Liver (tissue), 9 donors: ENCODE data around the gene DCST2. TPM values are rescaled to one million over a fixed set of nuclear protein-coding genes. Genes with fewer than 3 reads are reported as not detected.

ENCODE experiments used
- DNase-seq: peaks from one replicate; pipeline ENCODE4 v3.0.0-alpha.2; 2017; ENCODE audit warnings: low spot score
- H3K27ac ChIP-seq, 2 donors: one replicate each; pipeline ENCODE4 v1.7.0; 2013; ENCODE audit warnings: inconsistent platforms in 2 of 2, low read length in 2 of 2, control low read depth in 1 of 2, low read depth in 1 of 2, mild to moderate bottlenecking in 1 of 2
- H3K27me3 ChIP-seq, 4 donors: one replicate each; pipeline versions ENCODE4 v1.6.1 to v1.7.0; 2013; ENCODE audit warnings: low read length in 3 of 4, inconsistent platforms in 1 of 4, mild to moderate bottlenecking in 1 of 4, moderate library complexity in 1 of 4; ENCODE audit not compliant: control insufficient read depth in 4 of 4, insufficient read depth in 4 of 4
- H3K36me3 ChIP-seq, 4 donors: one replicate each; pipeline versions ENCODE4 v1.6.1 to v1.7.0; 2013; ENCODE audit warnings: low read length in 3 of 4, mild to moderate bottlenecking in 3 of 4, low read depth in 1 of 4, moderate library complexity in 1 of 4; ENCODE audit not compliant: control insufficient read depth in 4 of 4, insufficient read depth in 3 of 4
- H3K4me1 ChIP-seq, 4 donors: one replicate each; pipeline versions ENCODE4 v1.6.1 to v1.7.0; 2013; ENCODE audit warnings: low read length in 3 of 4, mild to moderate bottlenecking in 3 of 4, moderate library complexity in 1 of 4; ENCODE audit not compliant: control insufficient read depth in 4 of 4, insufficient read depth in 4 of 4
- H3K4me3 ChIP-seq, 3 donors: one replicate each; pipeline versions ENCODE4 v1.6.1 to v1.7.0; 2013; ENCODE audit warnings: low read length in 3 of 3, control low read depth in 1 of 3, low read depth in 1 of 3, mild to moderate bottlenecking in 1 of 3
- H3K9ac ChIP-seq, 2 donors: one replicate each; pipeline ENCODE4 v1.7.0; 2013; ENCODE audit warnings: low read length in 2 of 2, mild to moderate bottlenecking in 2 of 2, moderate library complexity in 2 of 2, control low read depth in 1 of 2, low read depth in 1 of 2
- H3K9me3 ChIP-seq, 4 donors: one replicate each; pipeline versions ENCODE4 v1.6.1 to v1.7.0; 2013; ENCODE audit warnings: low read length in 3 of 4; ENCODE audit not compliant: control insufficient read depth in 4 of 4
- EGR1 ChIP-seq, 2 donors: IDR thresholded peaks; 2 replicates each; pipeline ENCODE4 v1.6.1; 2016 to 2018; ENCODE audit warnings: antibody characterized with exemption in 2 of 2, low read depth in 2 of 2
- GABPA ChIP-seq, 2 donors: IDR thresholded peaks in 1 of 2; conservative IDR thresholded peaks in 1 of 2; 2 replicates each; pipeline ENCODE4 v1.6.1; 2016; ENCODE audit warnings: antibody characterized with exemption in 2 of 2, mild to moderate bottlenecking in 1 of 2, moderate library complexity in 1 of 2
- HNF4A ChIP-seq, 2 donors: conservative IDR thresholded peaks; 2 replicates each; pipeline ENCODE4 v1.6.1; 2016; ENCODE audit warnings: antibody characterized with exemption in 2 of 2, mild to moderate bottlenecking in 2 of 2
- HNF4G ChIP-seq: IDR thresholded peaks from 2 replicates; pipeline ENCODE4 v1.6.1; 2016; ENCODE audit warnings: antibody characterized with exemption
- JUND ChIP-seq, 2 donors: IDR thresholded peaks; 2 replicates each; pipeline ENCODE4 v1.6.1; 2016; ENCODE audit warnings: antibody characterized with exemption in 2 of 2
- RAD21 ChIP-seq, 2 donors: IDR thresholded peaks; 2 replicates each; pipeline ENCODE4 v1.6.1; 2016; ENCODE audit warnings: antibody characterized with exemption in 2 of 2, mild to moderate bottlenecking in 2 of 2
- SP1 ChIP-seq: IDR thresholded peaks from 2 replicates; pipeline ENCODE4 v1.6.1; 2018; ENCODE audit warnings: antibody characterized with exemption, mild to moderate bottlenecking
- TAF1 ChIP-seq: conservative IDR thresholded peaks from 2 replicates; pipeline ENCODE4 v1.6.1; 2016; ENCODE audit warnings: antibody characterized with exemption, mild to moderate bottlenecking
- WGBS: extraction: QIAGEN DNeasy Blood & Tissue Kit; methylation state at CpG from one replicate; pipeline ENCODE4 v1.1.7; 2013; 5-methylcytosine and 5-hydroxymethylcytosine counted together
- polyA plus RNA-seq, 2 donors: library from polyadenylated mRNA; stranded (reverse) in 1 of 2; unstranded in 1 of 2; fragments of 200-250 nt in 1 of 2; fragments of >200 nt in 1 of 2; fragmentation: Nextera tagmentation in 1 of 2; extraction: Ambion mirVana in 1 of 2; gene quantifications; one replicate each; pipeline versions ENCODE4 v1.2.1 to v1.2.3, GENCODE V29; 2013 to 2015
- total RNA-seq, 2 donors: library from RNA; depleted of rRNA; stranded (reverse); fragments of >200 nt; gene quantifications; one replicate each; pipeline ENCODE4 v1.2.3, GENCODE V29; 2014
- TF ChIP-seq, protein P1 (sequence below): IDR thresholded peaks from 2 replicates; pipeline ENCODE4 v1.6.1; 2016; ENCODE audit warnings: antibody characterized with exemption, mild to moderate bottlenecking
- TF ChIP-seq, protein P2 (sequence below): fragments of 150-350 bp; IDR thresholded peaks from 2 replicates; pipeline ENCODE4 v1.5.1; 2017; ENCODE audit warnings: improper control_type of control experiment, low read depth, low read length; ENCODE audit not compliant: missing input control
- TF ChIP-seq, protein P3 (sequence below): IDR thresholded peaks from 2 replicates; pipeline ENCODE4 v1.6.1; 2016; ENCODE audit warnings: antibody characterized with exemption
- TF ChIP-seq, protein P4 (sequence below): IDR thresholded peaks from 2 replicates; pipeline ENCODE4 v1.6.1; 2016; ENCODE audit warnings: antibody characterized with exemption
- donor health status: healthy.
- donor health status: healthy.
- donor health status: healthy.
- donor health status: healthy.
- donor health status: healthy.

The DCST2 gene
- total and polyA plus RNA-seq, 4 donors = 0.25 to 0.53 (median 0.27) TPM; not detected in 1

DNA sequence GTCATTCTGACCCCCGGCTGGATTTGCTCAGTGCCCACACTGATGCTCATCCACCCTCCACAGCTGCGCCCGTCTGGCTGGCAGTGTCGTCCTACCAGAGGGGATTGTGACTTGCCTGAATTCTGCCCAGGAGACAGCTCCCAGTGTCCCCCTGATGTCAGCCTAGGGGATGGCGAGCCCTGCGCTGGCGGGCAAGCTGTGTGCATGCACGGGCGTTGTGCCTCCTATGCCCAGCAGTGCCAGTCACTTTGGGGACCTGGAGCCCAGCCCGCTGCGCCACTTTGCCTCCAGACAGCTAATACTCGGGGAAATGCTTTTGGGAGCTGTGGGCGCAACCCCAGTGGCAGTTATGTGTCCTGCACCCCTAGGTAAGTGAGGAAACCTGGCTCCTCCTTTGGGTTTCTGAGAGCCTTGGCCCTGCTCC is 24.2 kb upstream of the DCST2 start (continued):
- TF ChIP-seq, protein P1, sequence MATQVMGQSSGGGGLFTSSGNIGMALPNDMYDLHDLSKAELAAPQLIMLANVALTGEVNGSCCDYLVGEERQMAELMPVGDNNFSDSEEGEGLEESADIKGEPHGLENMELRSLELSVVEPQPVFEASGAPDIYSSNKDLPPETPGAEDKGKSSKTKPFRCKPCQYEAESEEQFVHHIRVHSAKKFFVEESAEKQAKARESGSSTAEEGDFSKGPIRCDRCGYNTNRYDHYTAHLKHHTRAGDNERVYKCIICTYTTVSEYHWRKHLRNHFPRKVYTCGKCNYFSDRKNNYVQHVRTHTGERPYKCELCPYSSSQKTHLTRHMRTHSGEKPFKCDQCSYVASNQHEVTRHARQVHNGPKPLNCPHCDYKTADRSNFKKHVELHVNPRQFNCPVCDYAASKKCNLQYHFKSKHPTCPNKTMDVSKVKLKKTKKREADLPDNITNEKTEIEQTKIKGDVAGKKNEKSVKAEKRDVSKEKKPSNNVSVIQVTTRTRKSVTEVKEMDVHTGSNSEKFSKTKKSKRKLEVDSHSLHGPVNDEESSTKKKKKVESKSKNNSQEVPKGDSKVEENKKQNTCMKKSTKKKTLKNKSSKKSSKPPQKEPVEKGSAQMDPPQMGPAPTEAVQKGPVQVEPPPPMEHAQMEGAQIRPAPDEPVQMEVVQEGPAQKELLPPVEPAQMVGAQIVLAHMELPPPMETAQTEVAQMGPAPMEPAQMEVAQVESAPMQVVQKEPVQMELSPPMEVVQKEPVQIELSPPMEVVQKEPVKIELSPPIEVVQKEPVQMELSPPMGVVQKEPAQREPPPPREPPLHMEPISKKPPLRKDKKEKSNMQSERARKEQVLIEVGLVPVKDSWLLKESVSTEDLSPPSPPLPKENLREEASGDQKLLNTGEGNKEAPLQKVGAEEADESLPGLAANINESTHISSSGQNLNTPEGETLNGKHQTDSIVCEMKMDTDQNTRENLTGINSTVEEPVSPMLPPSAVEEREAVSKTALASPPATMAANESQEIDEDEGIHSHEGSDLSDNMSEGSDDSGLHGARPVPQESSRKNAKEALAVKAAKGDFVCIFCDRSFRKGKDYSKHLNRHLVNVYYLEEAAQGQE = no peak

DNA sequence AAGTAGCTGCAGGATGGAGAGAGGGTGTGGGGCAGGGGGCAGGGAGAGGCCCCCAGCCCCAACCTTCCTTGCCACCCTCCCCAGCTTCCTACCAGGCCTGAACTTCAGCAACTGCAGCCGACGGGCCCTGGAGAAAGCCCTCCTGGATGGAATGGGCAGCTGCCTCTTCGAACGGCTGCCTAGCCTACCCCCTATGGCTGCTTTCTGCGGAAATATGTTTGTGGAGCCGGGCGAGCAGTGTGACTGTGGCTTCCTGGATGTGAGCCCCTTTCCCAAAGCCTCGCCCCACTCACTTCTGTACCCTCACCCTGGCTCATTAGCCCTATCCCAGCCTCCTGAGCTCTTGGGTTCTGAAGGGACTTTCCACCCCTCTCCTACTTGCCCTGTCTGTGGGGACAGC is 23.5 kb upstream of the DCST2 start:
- TF ChIP-seq SP1 (no peak), EGR1 (IDR thresholded peaks at IDR 0.05; ENCODE audit: low read depth in 2 of 2) (no peak), GABPA (IDR thresholded peaks at IDR 0.05 in 1 of 2, conservative IDR thresholded peaks at IDR 0.05 in 1 of 2) (no peak), JUND (IDR thresholded peaks at IDR 0.05) (no peak)
- TF ChIP-seq, protein P2, sequence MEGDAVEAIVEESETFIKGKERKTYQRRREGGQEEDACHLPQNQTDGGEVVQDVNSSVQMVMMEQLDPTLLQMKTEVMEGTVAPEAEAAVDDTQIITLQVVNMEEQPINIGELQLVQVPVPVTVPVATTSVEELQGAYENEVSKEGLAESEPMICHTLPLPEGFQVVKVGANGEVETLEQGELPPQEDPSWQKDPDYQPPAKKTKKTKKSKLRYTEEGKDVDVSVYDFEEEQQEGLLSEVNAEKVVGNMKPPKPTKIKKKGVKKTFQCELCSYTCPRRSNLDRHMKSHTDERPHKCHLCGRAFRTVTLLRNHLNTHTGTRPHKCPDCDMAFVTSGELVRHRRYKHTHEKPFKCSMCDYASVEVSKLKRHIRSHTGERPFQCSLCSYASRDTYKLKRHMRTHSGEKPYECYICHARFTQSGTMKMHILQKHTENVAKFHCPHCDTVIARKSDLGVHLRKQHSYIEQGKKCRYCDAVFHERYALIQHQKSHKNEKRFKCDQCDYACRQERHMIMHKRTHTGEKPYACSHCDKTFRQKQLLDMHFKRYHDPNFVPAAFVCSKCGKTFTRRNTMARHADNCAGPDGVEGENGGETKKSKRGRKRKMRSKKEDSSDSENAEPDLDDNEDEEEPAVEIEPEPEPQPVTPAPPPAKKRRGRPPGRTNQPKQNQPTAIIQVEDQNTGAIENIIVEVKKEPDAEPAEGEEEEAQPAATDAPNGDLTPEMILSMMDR = no peak
- TF ChIP-seq, protein P1 = no peak
- TF ChIP-seq, protein P3, sequence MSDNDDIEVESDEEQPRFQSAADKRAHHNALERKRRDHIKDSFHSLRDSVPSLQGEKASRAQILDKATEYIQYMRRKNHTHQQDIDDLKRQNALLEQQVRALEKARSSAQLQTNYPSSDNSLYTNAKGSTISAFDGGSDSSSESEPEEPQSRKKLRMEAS = no peak
- Histone ChIP-seq H3K27ac (no peak overlapping the region), H3K9me3 (no peaks in the 10 kb centered on the region), H3K9ac (no peak overlapping the region), H3K4me1 (peaks cover 1 to 17% (median 11%) of the 10 kb centered on the region in 4 donors), H3K36me3 (peaks cover 0 to 16% (median 11%) of the 10 kb centered on the region in 4 donors), H3K27me3 (no peaks in the 10 kb centered on the region), H3K4me3 (no peak overlapping the region)
- no peak for DNase-seq
- WGBS = 97% methylated on average over 8 of the region's 8 CpGs

DNA sequence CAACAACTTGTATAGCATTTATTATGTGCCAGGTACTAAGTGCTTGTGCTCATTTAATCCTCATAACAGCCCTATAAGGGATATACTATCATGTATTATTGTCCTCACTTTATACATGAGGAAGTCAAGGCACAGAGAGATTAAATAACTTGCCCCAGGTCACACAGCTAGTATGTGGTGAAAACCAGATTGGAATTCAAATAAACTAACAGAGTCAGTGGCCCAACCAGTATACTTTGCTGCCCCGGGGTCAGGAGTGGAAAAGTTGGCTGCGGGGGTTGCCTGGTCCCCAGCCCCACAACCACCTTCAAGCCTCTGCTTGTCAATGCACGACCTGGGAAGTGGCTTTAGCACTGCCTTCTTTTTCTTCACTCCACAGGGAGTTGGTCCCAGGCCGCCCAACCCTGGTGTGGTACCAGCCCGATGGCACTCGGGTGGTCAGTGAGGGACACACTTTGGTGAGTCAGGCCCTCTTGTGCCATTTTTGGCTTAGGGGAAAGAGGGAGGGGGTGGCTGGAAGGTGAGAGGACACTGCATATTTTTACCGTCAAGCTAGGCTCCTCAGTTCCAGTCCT is 20.0 kb upstream of the DCST2 start:
- Histone ChIP-seq H3K36me3 (peaks cover 0 to 16% (median 10%) of the 10 kb centered on the region in 4 donors), H3K4me3 (no peak overlapping the region), H3K27ac (no peak overlapping the region), H3K27me3 (no peaks in the 10 kb centered on the region), H3K9ac (no peak overlapping the region), H3K4me1 (peaks cover 6 to 40% (median 24%) of the 10 kb centered on the region in 4 donors), H3K9me3 (no peaks in the 10 kb centered on the region)
- DNase-seq = no peak
- WGBS = 93% methylated on average over 7 of the region's 7 CpGs
- TF ChIP-seq TAF1 (no peak), EGR1 (IDR thresholded peaks at IDR 0.05; ENCODE audit: low read depth in 2 of 2) (no peak), RAD21 (IDR thresholded peaks at IDR 0.05) (no peak), HNF4G (no peak), HNF4A (conservative IDR thresholded peaks at IDR 0.05) (no peak)
- TF ChIP-seq, protein P4, sequence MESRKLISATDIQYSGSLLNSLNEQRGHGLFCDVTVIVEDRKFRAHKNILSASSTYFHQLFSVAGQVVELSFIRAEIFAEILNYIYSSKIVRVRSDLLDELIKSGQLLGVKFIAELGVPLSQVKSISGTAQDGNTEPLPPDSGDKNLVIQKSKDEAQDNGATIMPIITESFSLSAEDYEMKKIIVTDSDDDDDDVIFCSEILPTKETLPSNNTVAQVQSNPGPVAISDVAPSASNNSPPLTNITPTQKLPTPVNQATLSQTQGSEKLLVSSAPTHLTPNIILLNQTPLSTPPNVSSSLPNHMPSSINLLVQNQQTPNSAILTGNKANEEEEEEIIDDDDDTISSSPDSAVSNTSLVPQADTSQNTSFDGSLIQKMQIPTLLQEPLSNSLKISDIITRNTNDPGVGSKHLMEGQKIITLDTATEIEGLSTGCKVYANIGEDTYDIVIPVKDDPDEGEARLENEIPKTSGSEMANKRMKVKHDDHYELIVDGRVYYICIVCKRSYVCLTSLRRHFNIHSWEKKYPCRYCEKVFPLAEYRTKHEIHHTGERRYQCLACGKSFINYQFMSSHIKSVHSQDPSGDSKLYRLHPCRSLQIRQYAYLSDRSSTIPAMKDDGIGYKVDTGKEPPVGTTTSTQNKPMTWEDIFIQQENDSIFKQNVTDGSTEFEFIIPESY = no peak
- TF ChIP-seq, protein P1 = no peak
- TF ChIP-seq, protein P3 = no peak
